Measurements from ENCODE around the gene B4GALT1.

Gene B4GALT1

DNA sequence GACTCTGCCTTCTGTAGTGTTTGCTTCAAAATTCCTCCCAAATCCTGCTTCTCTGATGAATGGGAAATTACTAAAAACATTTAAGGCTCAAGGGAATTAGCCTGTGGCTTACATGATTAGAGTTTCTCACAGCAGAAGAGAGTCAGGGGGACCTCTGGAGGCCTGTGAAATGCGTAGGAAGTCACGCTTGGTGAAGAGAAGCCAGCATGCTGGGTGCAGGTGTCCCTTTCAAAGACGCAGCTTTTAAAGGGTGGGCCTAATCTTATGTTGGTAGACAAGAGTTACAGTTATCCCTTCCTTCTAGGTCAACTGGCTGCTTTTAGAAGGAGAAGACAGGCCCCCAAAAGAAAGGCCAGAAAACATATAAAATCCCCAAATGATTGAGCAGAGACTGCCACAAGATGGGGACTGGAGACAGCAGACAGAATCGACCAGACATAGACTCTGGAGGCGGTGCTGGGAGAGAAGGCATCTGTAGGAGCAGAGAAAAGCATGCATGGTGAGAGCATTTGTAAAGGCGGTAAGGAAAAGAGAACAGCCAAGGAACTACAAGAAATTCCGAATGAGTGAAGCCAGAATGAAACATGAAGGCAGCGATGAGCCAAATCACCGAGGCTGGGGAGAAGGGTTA is 42.3 kb downstream of the B4GALT1 start:
- DNase-seq (ENCODE audit: low read depth in 2 of 2), result no peak

DNA sequence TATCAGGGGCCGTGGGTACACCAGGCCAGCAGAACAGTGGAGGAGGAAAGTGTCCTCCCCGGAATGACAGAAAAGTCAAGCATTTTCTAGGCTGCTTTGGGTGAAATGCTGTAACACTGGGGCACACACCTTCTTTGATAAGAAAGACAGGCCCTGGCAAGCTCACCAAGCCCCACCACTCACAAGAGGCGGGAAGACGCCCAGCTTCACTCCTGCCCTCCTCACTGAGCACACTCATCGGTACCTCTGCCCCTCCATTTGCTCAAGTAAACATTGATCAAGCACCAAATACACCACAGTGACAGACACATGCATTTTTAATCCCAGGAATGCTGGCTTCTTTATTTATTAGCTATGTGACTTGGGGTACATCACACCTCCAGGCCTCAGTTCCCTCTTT is 43.1 kb downstream of the B4GALT1 start:
- no peak for DNase-seq (ENCODE audit: low read depth in 2 of 2)

DNA sequence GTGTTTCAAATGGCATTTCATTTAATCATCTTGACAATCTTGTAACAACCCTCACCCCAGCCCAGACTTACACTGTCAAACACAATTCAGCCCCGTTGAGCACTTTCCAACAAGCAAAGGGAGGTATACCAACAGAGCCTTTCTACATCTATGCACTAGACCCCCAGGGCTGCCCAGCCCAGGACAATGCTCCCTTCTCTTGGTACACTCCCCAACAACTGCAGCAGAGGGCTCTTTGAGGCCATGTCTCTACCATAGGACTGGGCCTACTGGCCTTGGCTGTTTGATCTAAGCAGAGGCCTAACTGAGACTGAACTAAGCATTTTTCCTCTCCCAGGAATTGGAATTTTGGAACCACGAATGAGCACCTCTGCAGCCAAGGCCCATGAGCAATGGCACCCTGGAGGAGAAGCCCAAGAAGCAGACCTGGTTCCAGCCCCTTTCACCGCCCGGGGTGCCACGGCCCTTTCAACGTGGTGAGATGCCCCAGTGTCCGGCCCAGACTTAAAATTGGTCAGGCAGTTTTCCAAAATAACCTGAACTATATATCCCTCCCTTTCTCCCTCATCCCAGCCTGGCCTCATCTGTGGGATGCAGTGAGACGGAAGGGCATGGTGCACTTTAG is 43.6 kb downstream of the B4GALT1 start:
- no peak for DNase-seq (ENCODE audit: low read depth in 2 of 2)

DNA sequence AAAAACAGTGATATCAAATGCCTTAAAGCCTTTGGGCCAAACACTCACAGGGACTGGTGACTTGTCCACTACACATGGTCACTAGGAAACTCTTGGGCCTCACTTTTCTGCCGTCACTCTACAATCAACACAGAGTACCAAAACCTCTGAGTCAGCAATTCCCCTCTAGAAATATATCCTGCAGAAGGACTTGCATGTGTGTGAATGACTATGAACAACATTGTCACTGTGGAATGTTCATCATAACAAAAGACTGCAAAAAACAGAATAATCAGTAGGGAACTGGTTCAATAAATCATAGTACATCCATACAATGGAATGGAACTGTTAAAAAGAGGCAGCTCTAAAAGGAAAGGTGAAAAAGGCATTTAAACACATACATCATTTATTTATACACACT is 46.5 kb downstream of the B4GALT1 start:
- DNase-seq (ENCODE audit: low read depth in 2 of 2), result no peak

DNA sequence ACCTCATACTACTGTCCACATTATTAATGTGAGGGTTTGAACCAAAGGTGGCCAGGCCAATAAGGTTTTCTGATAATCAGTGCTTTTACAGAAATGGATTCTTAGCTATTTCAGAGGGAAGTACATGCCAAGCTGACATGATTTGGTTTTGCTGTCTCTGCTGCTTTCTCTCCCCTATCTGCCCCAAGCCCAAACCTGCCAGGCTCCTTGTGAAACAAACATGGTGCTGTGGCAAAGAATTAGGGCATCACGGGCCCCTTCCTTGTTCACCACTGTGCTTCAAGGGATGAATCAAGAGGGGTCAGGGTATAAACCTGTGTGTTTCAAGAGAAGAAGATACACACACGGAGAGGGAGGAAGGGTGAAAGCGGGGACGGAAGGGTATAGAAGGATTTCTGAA is 49.3 kb downstream of the B4GALT1 start:
- DNase-seq (ENCODE audit: low read depth in 2 of 2), result no peak

DNA sequence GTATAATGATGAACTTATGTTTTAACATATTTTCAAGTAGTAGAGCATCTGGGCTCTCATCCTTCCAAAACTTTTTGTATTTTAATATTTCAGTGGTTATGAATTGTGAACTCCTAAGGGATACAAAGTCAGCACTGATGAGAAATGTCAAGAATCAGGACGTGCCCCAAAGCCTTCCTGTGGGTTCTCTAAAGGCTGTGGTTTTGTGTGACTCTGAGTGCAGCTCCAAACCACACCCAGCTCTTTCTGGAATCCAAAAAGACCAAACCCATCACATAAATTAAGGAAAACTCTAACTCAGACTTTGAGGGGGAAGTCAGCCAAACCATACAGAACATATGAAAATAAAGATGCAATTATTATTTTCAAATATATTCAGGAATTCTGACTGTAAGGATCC is 49.8 kb downstream of the B4GALT1 start:
- no peak for DNase-seq (ENCODE audit: low read depth in 2 of 2)

DNA sequence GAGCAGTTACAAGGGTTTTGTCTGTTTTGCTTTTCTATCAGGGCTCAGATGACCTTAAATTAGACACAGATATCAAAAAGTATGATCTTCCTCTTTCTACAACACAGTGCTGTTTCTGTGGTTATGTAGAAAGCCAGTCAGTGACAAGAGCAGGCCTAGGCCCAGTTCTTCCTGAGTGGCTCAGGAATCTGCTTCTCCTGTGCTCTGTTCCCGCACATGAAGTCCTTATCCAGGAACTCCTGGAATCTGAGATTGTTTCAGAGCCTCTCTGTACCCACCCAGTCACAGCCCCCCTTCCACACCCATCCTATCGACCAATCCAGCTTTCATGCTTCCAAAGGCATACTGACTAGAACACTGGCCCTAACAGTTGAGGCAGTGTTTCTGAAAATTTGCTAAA is 50.3 kb downstream of the B4GALT1 start:
- DNase-seq (ENCODE audit: low read depth in 2 of 2), result no peak

DNA sequence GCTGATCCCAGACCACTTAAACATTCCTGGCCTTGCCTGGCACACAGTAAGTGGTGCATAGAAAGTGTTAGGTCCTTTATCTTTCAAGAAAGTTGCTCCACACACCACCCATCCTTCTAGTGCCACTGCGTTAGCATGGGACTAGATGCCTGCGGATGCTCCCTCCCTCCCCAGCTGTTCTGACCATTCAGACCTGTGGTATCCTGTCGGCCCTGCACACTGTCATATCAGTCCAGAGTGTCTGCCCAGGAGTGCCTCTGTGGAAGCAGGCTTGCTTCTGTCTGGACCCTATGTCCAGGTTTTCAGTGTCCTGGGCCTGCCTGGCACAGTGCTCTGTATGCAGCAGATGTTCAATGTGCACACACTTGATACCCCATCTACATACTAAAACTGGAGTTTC is 52.4 kb downstream of the B4GALT1 start:
- no peak for DNase-seq (ENCODE audit: low read depth in 2 of 2)

DNA sequence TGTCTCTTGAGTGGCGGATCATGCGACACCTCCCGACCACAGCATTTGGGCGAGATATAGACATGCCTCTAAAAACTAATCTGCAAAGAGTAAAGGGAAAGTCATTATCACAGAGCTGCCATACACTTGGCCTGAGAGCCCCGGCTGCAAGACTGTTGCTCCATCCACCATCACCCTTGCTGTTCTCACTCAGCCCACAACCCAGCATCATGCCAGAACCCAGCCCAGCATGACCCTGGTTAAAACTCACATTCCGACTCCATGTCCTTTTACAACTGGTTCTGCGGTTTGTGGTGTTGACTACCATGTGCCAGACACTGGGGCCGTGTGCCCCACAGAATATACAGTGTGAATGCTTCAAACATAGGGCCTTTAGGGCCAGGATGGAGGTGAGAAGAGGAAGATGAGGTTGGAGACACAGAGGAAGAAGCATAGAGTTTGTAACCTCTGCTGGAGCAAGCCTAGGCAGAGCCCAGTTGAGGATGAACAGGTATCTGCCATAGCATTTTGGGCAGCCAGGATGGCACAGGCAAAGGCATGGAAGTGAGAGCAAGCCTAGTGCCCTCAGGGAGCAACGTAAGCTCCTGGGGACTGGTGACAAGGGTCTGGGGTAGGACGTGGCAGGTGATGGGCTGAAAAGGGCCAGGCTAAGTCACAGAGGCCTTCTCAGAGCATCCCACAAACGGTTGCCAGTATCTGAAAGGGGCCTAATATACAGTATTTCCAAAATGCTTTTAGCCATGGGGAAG is 53.2 kb downstream of the B4GALT1 start:
- no peak for DNase-seq (ENCODE audit: low read depth in 2 of 2)

DNA sequence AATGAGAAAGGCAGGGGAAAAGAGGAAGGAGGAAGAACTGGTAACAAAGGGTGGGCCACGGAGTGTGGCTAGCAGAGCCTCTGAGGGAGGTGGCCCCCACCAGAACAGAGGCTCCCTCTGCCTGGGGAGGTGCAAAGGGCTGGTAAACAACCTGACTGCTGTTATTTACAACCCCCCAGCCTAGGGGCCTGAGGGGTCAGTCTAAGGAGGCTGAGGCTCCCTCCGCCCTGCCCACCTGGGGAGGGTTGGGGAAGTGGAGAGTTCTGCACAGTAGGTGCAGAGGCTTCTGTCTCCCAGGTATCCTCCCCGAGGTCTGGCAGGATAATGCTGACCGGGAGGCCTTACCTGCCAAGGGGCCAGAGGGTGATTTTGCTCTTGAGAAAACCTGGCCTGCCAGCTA is 55.0 kb downstream of the B4GALT1 start:
- DNase-seq (ENCODE audit: low read depth in 2 of 2), result no peak

DNA sequence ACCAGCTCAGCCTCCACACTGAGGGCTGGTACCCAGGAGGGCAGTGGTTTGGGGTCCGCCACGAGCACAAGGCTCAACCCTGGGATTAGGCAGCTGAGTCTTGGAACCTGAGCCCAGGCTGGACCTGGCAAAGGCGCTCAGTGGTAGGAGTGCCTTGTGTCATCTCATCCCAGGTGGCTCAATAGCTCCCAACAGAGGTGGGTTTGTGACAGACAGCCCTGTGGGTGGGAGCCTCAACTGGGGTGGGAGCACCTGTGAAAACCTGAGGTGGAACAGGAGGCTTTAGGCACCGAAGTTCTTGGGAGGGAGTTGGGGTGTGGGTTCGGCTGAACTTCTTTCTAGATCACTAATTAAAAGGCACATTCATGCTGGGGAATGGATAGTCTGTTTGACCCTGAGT is 55.5 kb downstream of the B4GALT1 start:
- no peak for DNase-seq (ENCODE audit: low read depth in 2 of 2)

DNA sequence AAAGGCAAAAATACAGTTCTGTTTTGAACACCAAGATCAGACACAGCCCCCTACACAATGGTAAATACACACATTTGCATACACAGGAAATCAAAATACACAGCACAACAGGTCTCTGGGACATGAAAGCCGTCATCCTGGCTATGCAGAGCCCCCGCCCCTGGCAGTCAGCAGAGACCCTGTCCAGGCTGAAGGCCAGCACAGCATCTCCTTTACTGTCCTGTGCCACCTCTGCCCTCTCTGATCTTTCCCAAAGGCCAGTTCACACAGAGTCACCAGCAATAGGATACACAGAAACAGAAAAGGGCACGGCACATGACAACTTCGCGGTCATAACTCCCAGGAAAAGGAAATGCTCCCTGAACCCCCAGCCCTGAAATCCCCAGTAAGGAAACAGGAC is 56.5 kb downstream of the B4GALT1 start:
- no peak for DNase-seq (ENCODE audit: low read depth in 2 of 2)

DNA sequence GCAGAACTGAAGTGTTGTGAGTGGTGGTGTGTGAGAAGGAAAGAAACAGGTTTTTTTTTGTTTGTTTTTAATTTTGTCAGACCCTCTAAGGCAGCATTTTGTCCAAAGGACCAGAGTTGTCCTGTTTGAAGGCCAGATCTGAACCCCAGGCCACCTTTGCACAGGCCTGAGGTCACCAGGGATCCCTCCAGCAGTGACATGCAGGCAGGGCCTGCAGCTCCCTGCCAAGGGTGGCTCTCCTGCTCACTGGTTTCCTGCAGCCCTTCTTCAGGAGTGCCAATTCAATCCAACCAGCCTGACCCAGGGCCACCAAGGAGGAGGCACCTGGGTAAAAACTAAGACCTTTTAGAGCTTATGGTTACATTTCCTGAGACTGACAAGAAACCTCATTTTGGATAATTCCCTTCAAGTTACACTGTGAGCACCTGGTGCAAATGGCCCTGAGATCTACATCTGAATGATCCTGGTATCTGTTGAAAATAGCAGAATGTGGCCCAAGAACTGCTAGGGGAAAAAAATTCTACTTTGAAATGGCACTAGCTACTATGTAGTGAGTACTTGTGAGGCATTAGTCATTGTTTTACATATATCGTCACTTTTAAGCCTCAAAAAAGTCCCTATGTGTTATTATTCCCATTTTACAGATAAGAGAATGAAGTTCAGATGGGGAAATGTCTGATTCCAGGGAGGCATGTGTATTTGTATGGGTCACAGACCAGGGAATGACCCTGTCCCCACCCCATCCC is 57.1 kb downstream of the B4GALT1 start:
- DNase-seq (ENCODE audit: low read depth in 2 of 2), result no peak

DNA sequence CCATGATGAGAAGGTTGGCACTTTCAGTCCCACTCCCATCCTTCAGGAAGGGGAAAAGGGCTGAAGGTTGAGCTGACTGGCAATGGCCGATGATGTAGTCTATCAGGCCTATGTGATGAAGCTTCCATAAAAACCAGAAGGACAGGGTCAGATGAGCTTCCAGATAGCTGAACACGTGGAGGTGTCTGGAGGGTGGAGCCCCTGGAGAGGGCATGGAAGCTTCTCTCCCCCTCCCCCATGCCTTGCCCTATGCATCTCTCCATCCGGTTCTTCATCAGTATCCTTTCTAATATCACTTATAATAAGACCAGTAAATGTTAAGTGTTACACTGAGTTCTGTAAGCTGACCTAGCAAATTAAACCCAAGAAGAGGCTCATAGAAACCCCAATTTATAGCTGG is 58.0 kb downstream of the B4GALT1 start:
- DNase-seq (ENCODE audit: low read depth in 2 of 2), result no peak

DNA sequence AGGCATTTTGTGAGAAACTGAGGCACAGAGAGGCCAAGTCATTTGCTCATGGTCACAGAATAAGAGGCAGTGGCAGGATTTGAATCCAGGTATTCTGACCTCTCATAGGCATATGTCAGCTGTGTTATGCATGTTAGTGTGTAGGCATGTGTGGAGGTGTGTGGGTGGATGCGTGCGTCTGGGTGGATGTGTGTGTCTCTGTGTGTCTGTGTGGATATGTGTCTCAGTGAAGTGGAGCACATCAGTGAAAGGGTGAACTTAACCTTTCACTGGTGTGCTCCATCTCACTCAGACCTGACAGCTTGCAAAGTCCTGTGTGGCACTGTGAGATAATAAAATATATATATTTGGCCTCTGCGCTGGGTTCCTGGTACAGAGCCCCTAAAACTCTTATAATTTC is 58.7 kb downstream of the B4GALT1 start:
- no peak for DNase-seq (ENCODE audit: low read depth in 2 of 2)

DNA sequence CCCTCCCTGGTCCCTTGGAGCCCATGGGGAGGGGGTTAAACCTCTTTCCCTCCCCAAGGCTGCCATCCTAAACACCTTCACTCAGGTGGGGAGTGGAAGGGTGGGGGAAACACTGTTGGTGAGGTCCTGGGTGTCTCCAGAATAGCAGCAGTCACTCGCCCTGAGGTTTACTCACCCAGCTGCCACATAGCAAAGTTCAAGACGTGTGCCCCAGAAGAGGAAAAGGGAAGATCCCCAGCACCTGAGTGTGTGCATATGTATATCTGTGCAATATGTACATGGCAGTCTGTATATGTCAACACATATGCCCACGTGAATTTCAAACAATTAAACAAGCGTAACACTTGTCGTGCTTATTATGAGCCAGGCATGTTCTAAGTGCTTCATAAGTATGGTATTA is 59.4 kb downstream of the B4GALT1 start:
- no peak for DNase-seq (ENCODE audit: low read depth in 2 of 2)

DNA sequence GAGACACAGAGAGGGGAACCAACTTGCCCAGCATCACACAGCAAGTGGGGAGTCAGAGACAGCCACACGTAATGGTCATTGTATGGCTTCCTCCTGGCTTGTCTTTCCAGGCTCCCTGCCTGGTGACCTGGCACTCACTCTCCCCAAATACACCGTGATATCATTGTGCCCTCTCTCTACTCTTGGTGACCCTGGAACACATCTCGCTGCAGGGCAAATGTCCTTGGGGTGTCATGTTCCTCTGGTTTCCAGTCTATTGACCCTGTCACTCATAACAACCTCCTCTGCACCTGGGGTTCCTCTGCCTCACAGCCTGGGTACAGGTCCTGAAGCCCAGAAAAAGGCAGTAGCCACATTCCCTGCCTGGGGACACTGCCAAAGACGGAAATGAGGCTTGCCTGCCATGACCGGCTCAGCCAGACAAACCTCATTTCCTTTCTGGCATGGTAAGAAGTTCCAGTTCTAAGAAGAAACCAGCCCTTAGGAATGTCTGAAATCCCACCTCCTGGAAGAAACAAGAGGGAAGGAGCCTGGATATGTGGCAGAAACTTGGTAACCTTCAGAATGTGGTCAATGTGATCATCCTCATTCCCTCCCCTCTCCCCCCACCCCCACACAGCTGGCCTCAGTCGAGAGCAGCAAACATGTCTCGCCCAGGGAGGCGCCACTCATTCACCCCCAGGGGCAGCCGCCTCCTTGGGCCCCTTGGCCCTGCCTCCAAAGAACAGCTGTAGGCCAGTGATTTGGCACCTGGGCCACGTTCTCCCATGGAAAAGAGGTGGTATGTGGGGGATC is 60.1 kb downstream of the B4GALT1 start:
- DNase-seq (ENCODE audit: low read depth in 2 of 2), result no peak

DNA sequence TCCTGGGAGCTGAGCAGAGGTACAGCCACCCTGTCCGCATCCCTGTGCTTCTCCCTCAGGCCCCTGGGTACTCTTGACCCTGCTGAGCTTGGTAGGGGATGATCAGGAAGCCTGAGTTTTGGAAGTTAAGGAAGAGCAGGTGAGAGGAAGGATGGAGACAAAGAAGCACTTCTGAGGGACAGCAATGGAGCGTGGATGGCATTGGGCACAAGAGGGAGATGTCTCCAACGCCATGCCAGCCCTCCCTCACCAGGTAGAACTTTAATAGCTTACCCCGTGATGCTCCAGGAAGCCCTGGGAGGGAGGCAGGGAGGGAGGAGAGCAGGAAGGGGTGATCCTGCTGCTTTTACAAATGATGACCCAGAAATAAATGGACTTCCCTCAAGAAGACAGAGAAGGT is 60.8 kb downstream of the B4GALT1 start:
- no peak for DNase-seq (ENCODE audit: low read depth in 2 of 2)

DNA sequence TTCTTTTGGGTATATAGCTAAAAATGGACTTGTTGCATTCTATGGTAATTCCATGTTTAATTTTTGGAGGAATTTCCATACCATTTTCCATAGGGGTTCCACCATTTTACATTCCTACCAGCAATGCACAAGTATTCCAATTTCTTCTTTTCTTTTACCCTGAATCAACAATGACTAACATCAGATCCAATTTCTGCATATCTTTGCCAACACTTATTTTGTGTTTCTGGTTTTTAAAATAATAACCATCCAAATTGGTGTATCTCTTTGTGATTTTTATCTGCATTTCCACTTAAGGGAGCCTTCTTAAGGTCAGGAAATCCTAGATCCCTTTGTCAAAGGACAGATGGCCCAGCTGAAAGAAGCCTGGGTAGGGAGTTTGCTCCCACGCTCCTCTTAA is 61.2 kb downstream of the B4GALT1 start:
- no peak for DNase-seq (ENCODE audit: low read depth in 2 of 2)

DNA sequence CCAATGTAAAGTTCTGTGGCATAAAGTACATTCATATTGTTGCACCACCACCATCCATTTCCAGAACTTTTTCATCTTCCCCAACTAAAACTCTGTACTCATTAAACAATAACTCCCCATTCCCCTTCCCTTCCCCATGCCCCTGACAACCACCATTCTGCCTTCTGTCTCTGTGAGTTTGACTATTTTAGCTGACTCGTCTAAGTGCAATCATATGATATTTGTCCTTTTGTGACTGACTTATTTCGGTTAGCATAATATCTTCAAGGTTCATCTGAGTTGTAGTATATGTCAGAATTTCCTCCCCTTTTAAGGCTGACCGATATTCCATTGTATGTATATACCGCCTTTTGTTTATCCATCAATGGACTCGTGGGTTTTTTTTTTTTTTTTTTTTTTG is 61.6 kb downstream of the B4GALT1 start:
- no peak for DNase-seq (ENCODE audit: low read depth in 2 of 2)

DNA sequence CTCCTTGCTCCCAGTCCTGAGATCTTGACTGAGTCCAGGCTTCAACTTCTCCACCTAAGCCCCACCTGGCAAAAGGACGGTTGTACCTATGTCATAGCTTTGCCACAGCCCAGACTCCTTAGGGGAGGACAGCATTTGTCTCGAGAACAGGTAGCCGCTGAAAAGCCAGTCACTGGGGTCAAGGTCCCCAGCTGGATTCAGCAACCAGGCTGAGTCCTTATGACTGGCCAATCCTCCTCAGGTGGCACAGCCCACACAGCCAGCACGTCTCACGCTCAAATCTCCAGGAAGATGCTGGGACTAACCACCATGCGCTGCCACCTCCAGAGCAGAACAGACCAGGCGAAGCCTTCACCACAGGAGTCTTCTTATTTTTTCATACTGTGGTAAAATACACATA is 62.7 kb downstream of the B4GALT1 start:
- DNase-seq (ENCODE audit: low read depth in 2 of 2), result no peak
